Chondrocyte (in vitro differentiated cells): ENCODE data around the gene MACROD2. TPM values are rescaled to one million over a fixed set of nuclear protein-coding genes. Genes with fewer than 3 reads are reported as not detected.

Experiments used
- DNase-seq: peaks from one replicate; pipeline ENCODE4 v3.0.0; 2021; ENCODE audit warnings: mixed read lengths, low spot score
- H3K27ac Mint-ChIP-seq: one replicate; pipeline ENCODE4 v1.8.0; 2021; ENCODE audit warnings: mild to moderate bottlenecking, moderate library complexity, mixed read lengths; ENCODE audit not compliant: unreplicated experiment
- H3K27me3 Mint-ChIP-seq: 2 replicates; pipeline ENCODE4 v1.8.0; 2021; ENCODE audit warnings: low read depth, mixed read lengths
- H3K36me3 Mint-ChIP-seq: 2 replicates; pipeline ENCODE4 v1.8.0; 2021; ENCODE audit warnings: low read depth, mixed read lengths
- H3K4me1 Mint-ChIP-seq: 2 replicates; pipeline ENCODE4 v1.8.0; 2021; ENCODE audit warnings: low read depth, mild to moderate bottlenecking, mixed read lengths
- H3K4me3 Mint-ChIP-seq: one replicate; pipeline ENCODE4 v1.8.0; 2021; ENCODE audit warnings: mild to moderate bottlenecking, moderate library complexity, mixed read lengths; ENCODE audit not compliant: unreplicated experiment
- H3K9me3 Mint-ChIP-seq: 2 replicates; pipeline ENCODE4 v1.8.0; 2021; ENCODE audit warnings: low read depth, mixed read lengths
- total RNA-seq: library from RNA; stranded (reverse); gene quantifications from 3 replicates; pipeline ENCODE4 v1.2.1, GENCODE V29; 2021
- TF ChIP-seq, protein P1 (sequence below): fragments of 200-600 bp; sonication (generic); IDR thresholded peaks from 2 replicates; pipeline ENCODE4 v1.5.0; 2021; ENCODE audit warnings: antibody characterized with exemption, mild to moderate bottlenecking, moderate library complexity

Gene MACROD2
- total RNA-seq, 1 donor from 2014 or later = 3.2 TPM

- H3K4me1 Mint-ChIP-seq = peaks cover 8% of the 10 kb centered on the region
- TF ChIP-seq, protein P1, sequence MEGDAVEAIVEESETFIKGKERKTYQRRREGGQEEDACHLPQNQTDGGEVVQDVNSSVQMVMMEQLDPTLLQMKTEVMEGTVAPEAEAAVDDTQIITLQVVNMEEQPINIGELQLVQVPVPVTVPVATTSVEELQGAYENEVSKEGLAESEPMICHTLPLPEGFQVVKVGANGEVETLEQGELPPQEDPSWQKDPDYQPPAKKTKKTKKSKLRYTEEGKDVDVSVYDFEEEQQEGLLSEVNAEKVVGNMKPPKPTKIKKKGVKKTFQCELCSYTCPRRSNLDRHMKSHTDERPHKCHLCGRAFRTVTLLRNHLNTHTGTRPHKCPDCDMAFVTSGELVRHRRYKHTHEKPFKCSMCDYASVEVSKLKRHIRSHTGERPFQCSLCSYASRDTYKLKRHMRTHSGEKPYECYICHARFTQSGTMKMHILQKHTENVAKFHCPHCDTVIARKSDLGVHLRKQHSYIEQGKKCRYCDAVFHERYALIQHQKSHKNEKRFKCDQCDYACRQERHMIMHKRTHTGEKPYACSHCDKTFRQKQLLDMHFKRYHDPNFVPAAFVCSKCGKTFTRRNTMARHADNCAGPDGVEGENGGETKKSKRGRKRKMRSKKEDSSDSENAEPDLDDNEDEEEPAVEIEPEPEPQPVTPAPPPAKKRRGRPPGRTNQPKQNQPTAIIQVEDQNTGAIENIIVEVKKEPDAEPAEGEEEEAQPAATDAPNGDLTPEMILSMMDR = no peak
- no peak for DNase-seq
- no peaks in the 10 kb centered on the region for H3K9me3 Mint-ChIP-seq
- H3K27ac Mint-ChIP-seq = no peak overlapping the region
- no peak overlapping the region for H3K4me3 Mint-ChIP-seq
- no peaks in the 10 kb centered on the region for H3K36me3 Mint-ChIP-seq
- no peaks in the 10 kb centered on the region for H3K27me3 Mint-ChIP-seq
Measured at GRCh38 chr20:15252304-15252703, 1257.0 kb downstream of the MACROD2 start.

DNA sequence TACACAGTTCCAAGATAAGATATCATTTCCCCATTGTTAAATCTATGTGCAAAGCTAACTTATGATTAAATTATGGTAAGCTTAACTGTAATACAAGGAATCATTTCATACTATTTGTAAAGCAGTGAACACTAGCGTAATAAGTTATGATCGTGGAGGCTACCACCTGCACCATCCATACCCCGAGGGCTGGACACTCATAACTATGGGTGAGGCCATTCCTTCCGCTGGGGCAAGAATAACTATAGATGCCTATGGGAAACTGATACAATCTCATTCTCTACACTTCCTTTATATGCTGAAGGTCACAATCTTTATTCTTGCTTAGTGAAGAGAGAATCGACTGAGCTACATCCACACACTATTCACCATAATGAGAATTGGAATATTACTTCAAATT, 1258.1 kb downstream of the MACROD2 start:
- Mint-ChIP-seq H3K36me3 (no peaks in the 10 kb centered on the region), H3K27ac (no peak overlapping the region), H3K4me3 (no peak overlapping the region), H3K9me3 (no peaks in the 10 kb centered on the region), H3K27me3 (no peaks in the 10 kb centered on the region), H3K4me1 (peaks cover 8% of the 10 kb centered on the region)
- TF ChIP-seq, protein P1 = no peak
- no peak for DNase-seq

DNA sequence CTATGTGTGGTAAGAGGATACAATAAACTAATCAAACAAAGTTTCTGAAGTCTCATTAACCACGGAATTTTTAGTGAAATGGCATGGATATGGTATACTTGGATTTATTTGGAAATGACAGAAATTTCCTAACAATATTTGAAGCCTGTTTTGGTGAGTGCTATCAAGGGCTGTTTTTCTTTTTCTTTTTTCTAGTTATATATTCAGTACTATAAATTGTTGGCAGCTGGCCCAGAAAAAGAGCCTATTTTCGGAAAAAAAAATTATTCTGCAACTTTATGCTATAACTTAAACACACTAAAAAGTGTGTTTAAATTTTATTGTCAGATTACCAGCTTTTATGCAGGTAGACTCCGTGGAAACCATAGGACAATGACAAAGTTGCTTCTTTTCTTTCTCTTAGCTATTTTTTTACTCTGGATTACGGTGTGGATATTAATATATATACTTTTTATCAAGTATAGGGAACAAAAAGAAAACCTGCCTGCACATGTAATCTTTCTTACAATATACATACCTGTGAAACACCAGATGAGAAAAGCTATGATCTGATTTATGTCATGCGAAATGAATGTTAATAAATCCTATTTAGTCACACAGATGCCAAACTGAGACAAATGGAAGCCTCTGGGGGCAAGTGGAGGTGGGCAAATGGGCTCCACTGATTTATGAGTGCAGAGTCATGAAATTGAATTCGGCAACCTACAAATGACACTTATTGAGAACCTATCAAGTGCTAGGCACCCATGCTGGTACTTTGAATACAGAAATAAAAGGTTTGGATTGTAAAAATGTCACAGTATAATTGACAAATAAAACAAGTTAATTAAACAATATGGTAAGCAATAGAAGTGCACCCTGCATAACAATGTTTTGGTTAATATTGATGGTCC, 1261.6 kb downstream of the MACROD2 start:
- Mint-ChIP-seq H3K27me3 (no peaks in the 10 kb centered on the region), H3K4me3 (no peak overlapping the region), H3K9me3 (no peaks in the 10 kb centered on the region), H3K36me3 (no peaks in the 10 kb centered on the region), H3K27ac (no peak overlapping the region), H3K4me1 (peaks cover 8% of the 10 kb centered on the region)
- no peak for DNase-seq
- TF ChIP-seq, protein P1 = no peak

DNA sequence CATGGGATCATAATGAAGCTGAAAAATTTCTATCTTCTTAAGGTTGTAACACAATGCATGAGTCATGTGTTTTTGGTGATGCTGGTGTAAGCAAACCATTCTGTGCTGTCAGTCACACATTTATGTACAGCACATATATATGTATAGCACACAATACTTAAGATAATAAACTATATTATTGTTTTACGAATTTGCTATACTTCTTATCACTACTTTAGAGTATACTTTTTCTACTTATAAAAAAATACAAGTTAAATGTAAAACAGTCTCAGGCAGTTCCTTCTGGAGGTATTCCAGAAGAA, 1262.2 kb downstream of the MACROD2 start:
- TF ChIP-seq, protein P1 = no peak
- H3K27me3 Mint-ChIP-seq = no peaks in the 10 kb centered on the region
- no peak overlapping the region for H3K27ac Mint-ChIP-seq
- peaks cover 2% of the 10 kb centered on the region for H3K9me3 Mint-ChIP-seq
- H3K4me3 Mint-ChIP-seq = no peak overlapping the region
- peaks cover 8% of the 10 kb centered on the region for H3K4me1 Mint-ChIP-seq
- DNase-seq = no peak
- no peaks in the 10 kb centered on the region for H3K36me3 Mint-ChIP-seq

GRCh38 chr20:15265581-15266309, 1270.4 kb downstream of the MACROD2 start:
- no peak for DNase-seq
- H3K27ac Mint-ChIP-seq = no peak overlapping the region
- H3K9me3 Mint-ChIP-seq = peaks cover 13% of the 10 kb centered on the region
- TF ChIP-seq, protein P1 = peak; percentile 56
- no peak overlapping the region for H3K4me3 Mint-ChIP-seq
- H3K36me3 Mint-ChIP-seq = no peaks in the 10 kb centered on the region
- peaks cover 1% of the 10 kb centered on the region for H3K27me3 Mint-ChIP-seq
- H3K4me1 Mint-ChIP-seq = peaks cover 5% of the 10 kb centered on the region
